K562 (cell line): ENCODE results near the gene SERINC5. TPM values are rescaled to one million over a fixed set of nuclear protein-coding genes. Genes with fewer than 3 reads are reported as not detected.

ENCODE experiments used
- BRD9 ChIP-seq: fragments of 450-650 bp; IDR thresholded peaks from 2 replicates; pipeline ENCODE4 v1.6.1; 2018; ENCODE audit warnings: low read depth; ENCODE audit not compliant: partially characterized antibody
- NFE2L1 ChIP-seq: fragments of 450-650 bp; IDR thresholded peaks from 2 replicates; pipeline ENCODE4 v1.6.1; 2016; ENCODE audit warnings: missing genetic modification characterization, low read depth, mild to moderate bottlenecking, missing compliant biosample characterization, moderate library complexity, borderline replicate concordance
- REST ChIP-seq, 2 experiments: fragments of 450-650 bp; formaldehyde crosslinking in 1 of 2; IDR thresholded peaks; 2 replicates each; pipeline versions ENCODE4 v1.4.0 to v1.6.1; 2014 to 2020; ENCODE audit warnings: mild to moderate bottlenecking in 2 of 2, borderline replicate concordance in 1 of 2, low read depth in 1 of 2
- ZNF212 ChIP-seq: fragments of 450-650 bp; formaldehyde crosslinking; IDR thresholded peaks from 2 replicates; pipeline ENCODE4 v1.4.0; 2020; ENCODE audit warnings: mild to moderate bottlenecking
- ZNF507 ChIP-seq: conservative IDR thresholded peaks from 2 replicates; pipeline ENCODE4 v1.6.1; 2017; ENCODE audit warnings: missing genetic modification characterization, missing compliant biosample characterization
- polyA plus RNA-seq, 8 experiments: library from polyadenylated mRNA; depleted of rRNA in 4 of 8; stranded (reverse) in 5 of 8; unstranded in 3 of 8; fragments of >200 nt; fragmentation: Nextera tagmentation in 2 of 8; fragmentation: Illumina TruSeq in 1 of 8; extraction: Ambion mirVana in 2 of 8; extraction: Trizol in 1 of 8; gene quantifications; 2 replicates each; pipeline versions ENCODE4 v1.2.1 to v1.2.3, GENCODE V29; 2011 to 2014; ENCODE audit warnings: inconsistent platforms in 1 of 8, missing spikeins in 1 of 8
- total RNA-seq, 7 experiments: library from RNA; depleted of rRNA in 6 of 7; stranded (reverse); fragments of >200 nt in 6 of 7; fragmentation: Illumina TruSeq in 2 of 7; extraction: Trizol in 2 of 7; gene quantifications; 2 replicates each; pipeline versions ENCODE4 v1.2.1 to v1.2.3, GENCODE V29; 2011 to 2021; ENCODE audit warnings: low replicate concordance in 1 of 7

The SERINC5 gene
- total and polyA plus RNA-seq, 9 of the 15 experiments (the other 6 are each of a cell fraction or from before 2014, with no cell fraction given) = 1.4 to 7.9 (median 3.7) TPM

GRCh38 chr5:80069918-80070318, 185.9 kb downstream of the SERINC5 start (continued):
- TF ChIP-seq REST (IDR thresholded peaks at IDR 0.05; ENCODE audit: borderline replicate concordance) (no peak), REST (CRISPR knock-in tag; IDR thresholded peaks at IDR 0.05; ENCODE audit: low read depth) (no peak), ZNF212 (CRISPR knock-in tag) (no peak), ZNF507 (tag) (no peak), NFE2L1 (tag) (no peak), BRD9 (no peak)
